Heart right ventricle (tissue), 16 donors: ENCODE results near the gene STYK1. TPM values are rescaled to one million over a fixed set of nuclear protein-coding genes. Genes with fewer than 3 reads are reported as not detected.

Experiments
- ATAC-seq, 8 donors: fragments of 200-7000 bp; cut with Tn5 transposase; one replicate each; pipeline ENCODE4 v1.9.1; 2020; ENCODE audit warnings: mild to moderate bottlenecking in 8 of 8, moderate library complexity in 8 of 8, moderate number of reproducible peaks in 1 of 8
- DNase-seq, 2 donors: peaks; one replicate each; pipeline ENCODE4 v3.0.0-alpha.2; 2020
- H3K27ac ChIP-seq, 10 donors: fragments of 200-600 bp; sonication (generic) in 2 of 10; one replicate each; pipeline versions ENCODE4 v1.5.0 to v1.8.0; 2020 to 2022; ENCODE audit warnings: mild to moderate bottlenecking in 3 of 10
- H3K27me3 ChIP-seq, 7 donors: fragments of 200-600 bp; one replicate each; pipeline ENCODE4 v1.8.0; 2021 to 2022; ENCODE audit warnings: mild to moderate bottlenecking in 2 of 7
- H3K36me3 ChIP-seq, 9 donors: fragments of 200-600 bp; sonication (generic) in 1 of 9; one replicate each; pipeline versions ENCODE4 v1.5.0 to v1.8.0; 2020 to 2022; ENCODE audit warnings: mild to moderate bottlenecking in 2 of 9
- H3K4me1 ChIP-seq, 9 donors: fragments of 200-600 bp; sonication (generic) in 1 of 9; one replicate each; pipeline versions ENCODE4 v1.5.0 to v1.8.0; 2020 to 2022; ENCODE audit warnings: mild to moderate bottlenecking in 4 of 9
- H3K4me3 ChIP-seq, 10 donors: fragments of 200-600 bp; sonication (generic) in 2 of 10; one replicate each; pipeline versions ENCODE4 v1.5.0 to v1.8.0; 2020 to 2022; ENCODE audit warnings: mild to moderate bottlenecking in 7 of 10, moderate library complexity in 2 of 10
- H3K9me3 ChIP-seq, 11 donors: fragments of 200-600 bp in 10 of 11; sonication (generic) in 2 of 11; one replicate each; pipeline versions ENCODE4 v1.5.0 to v1.8.0; 2013 to 2022; ENCODE audit warnings: mild to moderate bottlenecking in 2 of 11, control low read depth in 1 of 11, moderate library complexity in 1 of 11
- WGBS, 2 donors: extraction: QIAGEN DNeasy Blood & Tissue Kit; methylation state at CpG; one replicate each; pipeline ENCODE4 v1.1.7; 2013; ENCODE audit warnings: inconsistent platforms in 1 of 2; 5-methylcytosine and 5-hydroxymethylcytosine counted together
- intact Hi-C, 10 donors: fragments of 100-400 bp; cut with DNase I; formaldehyde crosslinking; loops; one replicate each; pipeline versions ENCODE4 v1.11.1 to v1.14.2; 2022
- polyA plus RNA-seq, 2 donors: library from polyadenylated mRNA; stranded (reverse); fragments of 200-250 nt; gene quantifications; one replicate each; pipeline ENCODE4 v1.2.3, GENCODE V29; 2013
- total RNA-seq, 10 donors: library from RNA; stranded (reverse); fragmentation: NEBNext Ultra II Directional in 3 of 10; extraction: Animal tissue kit (Norgen Biotek cat#: 25700) in 3 of 10; gene quantifications; one replicate each; pipeline versions ENCODE4 v1.2.1 to v1.2.4, GENCODE V29; 2021 to 2023
- TF ChIP-seq, protein P1 (sequence below), 9 donors: fragments of 200-600 bp; sonication (generic) in 2 of 9; IDR thresholded peaks; one replicate each; pipeline versions ENCODE4 v1.5.0 to v1.8.0; 2021 to 2022; ENCODE audit warnings: antibody characterized with exemption in 9 of 9, mild to moderate bottlenecking in 5 of 9, moderate library complexity in 1 of 9
- donor health status: Arrhythmogenic right ventricular cardiomyopathy.
- donor health status: ischemic (EF 13 %, LVEDD 7.1; RV severe dilation, severe dysfunction).
- donor health status: healthy with polysubstance abuse.
- donor health status: DM: no; HTN: yes; CAD: no.
- donor health status: DM: no; HTN: no; CAD: no.
- donor health status: ischemic (EF 25% LVEDD 6.9; RV normal size, moderate dysfunction).
- donor health status: ischemic (EF 25% LVEDD 5.7; RV mildly dilated, moderate dysfunction).
- donor health status: healthy.
- donor health status: DM: yes; HTN: yes; CAD: no.
- donor health status: Ischemic cardiomyopathy.
- donor health status: ischemic (EF 35%, LVEDD 5.7; RV mildly dilated, moderate dysfunction).
- donor health status: nonischemic (EF 11% LVEDD 7.7; RV severe dilation, severe dysfunction).
- donor health status: DM: yes; HTN: yes; CAD: no.
- donor health status: PGD.
- donor health status: ischemic (EF 29% LVEDD 5.4; RV normal size, mild dysfunction).
- donor health status: nonischemic (EF 23%, LVEDD 6.1; RV moderate dilation, normal function).

The STYK1 gene
- total and polyA plus RNA-seq, 12 donors: 0.01 to 1.2 (median 0.15) TPM; not detected in 8

DNA sequence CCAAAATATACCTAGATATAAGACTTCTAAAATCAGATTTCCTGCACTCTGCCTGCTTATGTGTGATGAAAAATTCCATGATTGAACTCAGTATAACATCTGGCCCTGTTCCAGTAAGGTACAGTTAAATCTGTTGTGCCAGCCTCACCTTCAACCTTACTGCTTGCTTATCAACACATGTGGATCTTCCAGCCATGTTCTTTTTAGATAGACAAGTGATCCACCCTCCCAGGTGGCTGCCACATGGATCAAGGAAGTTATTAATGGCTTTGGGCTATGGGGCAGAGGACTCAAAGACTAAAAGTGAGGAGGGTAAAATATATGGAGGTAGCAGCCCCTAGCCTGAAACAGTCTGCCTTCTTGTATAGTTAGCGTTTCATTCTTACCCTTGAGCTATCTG lies 35.1 kb downstream of the STYK1 start:
- WGBS, 2 donors: 93% methylated on average over 1 of the region's 1 CpG
- TF ChIP-seq, protein P1, sequence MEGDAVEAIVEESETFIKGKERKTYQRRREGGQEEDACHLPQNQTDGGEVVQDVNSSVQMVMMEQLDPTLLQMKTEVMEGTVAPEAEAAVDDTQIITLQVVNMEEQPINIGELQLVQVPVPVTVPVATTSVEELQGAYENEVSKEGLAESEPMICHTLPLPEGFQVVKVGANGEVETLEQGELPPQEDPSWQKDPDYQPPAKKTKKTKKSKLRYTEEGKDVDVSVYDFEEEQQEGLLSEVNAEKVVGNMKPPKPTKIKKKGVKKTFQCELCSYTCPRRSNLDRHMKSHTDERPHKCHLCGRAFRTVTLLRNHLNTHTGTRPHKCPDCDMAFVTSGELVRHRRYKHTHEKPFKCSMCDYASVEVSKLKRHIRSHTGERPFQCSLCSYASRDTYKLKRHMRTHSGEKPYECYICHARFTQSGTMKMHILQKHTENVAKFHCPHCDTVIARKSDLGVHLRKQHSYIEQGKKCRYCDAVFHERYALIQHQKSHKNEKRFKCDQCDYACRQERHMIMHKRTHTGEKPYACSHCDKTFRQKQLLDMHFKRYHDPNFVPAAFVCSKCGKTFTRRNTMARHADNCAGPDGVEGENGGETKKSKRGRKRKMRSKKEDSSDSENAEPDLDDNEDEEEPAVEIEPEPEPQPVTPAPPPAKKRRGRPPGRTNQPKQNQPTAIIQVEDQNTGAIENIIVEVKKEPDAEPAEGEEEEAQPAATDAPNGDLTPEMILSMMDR (IDR thresholded peaks at IDR 0.05): no peak
- no peaks in the 10 kb centered on the region for H3K9me3 ChIP-seq
- no peaks in the 10 kb centered on the region for H3K36me3 ChIP-seq
- DNase-seq: no peak
- H3K4me1 ChIP-seq: no peaks in the 10 kb centered on the region
- H3K4me3 ChIP-seq: no peak overlapping the region
- H3K27ac ChIP-seq: no peak overlapping the region
- peaks cover 0 to 9% (median 0%) of the 10 kb centered on the region in 7 donors for H3K27me3 ChIP-seq
- intact Hi-C loops: no loop called here
- no peak for ATAC-seq

DNA sequence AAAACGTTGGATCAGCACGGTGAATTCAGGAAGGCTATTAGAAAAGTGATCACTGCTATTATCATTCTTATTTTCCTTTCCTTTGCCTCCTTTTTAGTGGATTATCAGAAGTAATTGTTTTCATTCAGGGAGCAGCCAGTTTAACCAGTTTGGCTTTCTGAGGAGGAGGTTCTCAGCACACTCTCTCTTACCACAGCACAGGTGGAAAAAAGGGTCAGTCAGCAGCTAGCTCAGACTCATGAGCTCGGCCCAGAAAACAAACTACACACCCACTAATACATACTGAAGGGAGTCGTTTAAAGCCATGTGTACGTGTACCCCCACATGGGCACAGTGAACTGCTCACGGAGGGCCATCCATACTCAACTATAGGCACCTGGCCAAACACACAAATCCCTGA lies 37.2 kb downstream of the STYK1 start:
- intact Hi-C loops: no loop called here
- no peaks in the 10 kb centered on the region for H3K4me1 ChIP-seq
- H3K27me3 ChIP-seq: peaks cover 0 to 9% (median 0%) of the 10 kb centered on the region in 7 donors
- H3K4me3 ChIP-seq: no peak overlapping the region
- DNase-seq: no peak
- 61 to 68% methylated on average over 6 of the region's 6 CpGs for WGBS, 2 donors
- TF ChIP-seq, protein P1 (IDR thresholded peaks at IDR 0.05): no peak
- H3K27ac ChIP-seq: no peak overlapping the region
- no peaks in the 10 kb centered on the region for H3K9me3 ChIP-seq
- no peaks in the 10 kb centered on the region for H3K36me3 ChIP-seq
- ATAC-seq: no peak

DNA sequence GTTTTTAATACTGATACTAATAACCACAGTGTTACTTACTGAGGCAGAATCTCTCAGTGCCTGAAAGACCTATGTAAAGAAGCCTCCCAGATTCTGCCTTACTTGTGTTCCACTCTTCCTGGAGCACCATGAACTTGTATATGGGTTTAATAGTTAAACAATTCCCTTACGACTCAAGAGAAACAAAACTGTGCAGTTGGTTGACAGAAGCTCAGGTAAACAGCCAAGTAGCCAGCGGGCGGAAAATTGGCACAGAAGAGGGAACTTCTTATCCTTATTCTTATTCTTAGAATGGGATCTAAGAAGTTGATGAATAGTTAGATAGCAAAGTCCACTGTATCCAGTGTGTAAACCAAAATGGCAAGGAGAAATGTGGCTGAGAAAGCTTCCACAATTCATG lies 37.7 kb downstream of the STYK1 start:
- TF ChIP-seq, protein P1 (IDR thresholded peaks at IDR 0.05): no peak
- Histone ChIP-seq H3K4me1 (no peaks in the 10 kb centered on the region), H3K27me3 (peaks cover 0 to 9% (median 0%) of the 10 kb centered on the region in 7 donors), H3K27ac (no peak overlapping the region), H3K9me3 (no peaks in the 10 kb centered on the region), H3K36me3 (no peaks in the 10 kb centered on the region), H3K4me3 (no peak overlapping the region)
- ATAC-seq (no peak), DNase-seq (no peak)
- intact Hi-C loops: no loop called here
- WGBS, 2 donors: 87 to 92% methylated on average over 3 of the region's 3 CpGs

DNA sequence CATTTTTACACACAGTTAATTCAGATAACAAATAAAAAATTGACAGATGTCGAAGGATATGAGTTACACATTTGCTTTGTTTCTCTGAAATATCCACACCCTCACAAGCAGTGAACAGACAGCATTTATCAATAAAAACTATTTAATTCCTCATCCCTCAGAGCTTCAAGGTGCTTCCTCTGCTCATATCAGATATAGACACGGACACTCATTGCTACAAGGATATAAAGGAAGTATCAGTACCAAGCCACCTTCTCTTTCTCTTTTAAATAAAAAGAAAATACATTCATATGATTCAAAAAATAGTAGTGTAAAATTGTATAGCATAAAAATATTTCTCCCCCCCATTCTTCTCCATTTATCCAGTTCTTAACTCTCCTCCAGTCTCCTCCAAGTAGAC lies 38.5 kb downstream of the STYK1 start:
- 67 to 71% methylated on average over 2 of the region's 2 CpGs for WGBS, 2 donors
- intact Hi-C loops: no loop called here

More for the DNA sequence above, 38.5 kb downstream of the STYK1 start:
- Histone ChIP-seq H3K9me3 (no peaks in the 10 kb centered on the region), H3K4me1 (no peaks in the 10 kb centered on the region), H3K27me3 (peaks cover 0 to 7% (median 0%) of the 10 kb centered on the region in 7 donors), H3K36me3 (no peaks in the 10 kb centered on the region), H3K27ac (no peak overlapping the region), H3K4me3 (no peak overlapping the region)
- TF ChIP-seq, protein P1 (IDR thresholded peaks at IDR 0.05): no peak
- ATAC-seq: no peak
- DNase-seq: no peak
